GM18505 (cell line): ENCODE measurements around the gene ADARB1.

Source experiments
- ATAC-seq: cut with Tn5 transposase; IDR thresholded peaks from one replicate; pipeline ENCODE4 v1.9.1; 2021; ENCODE audit not compliant: unreplicated experiment
- POLR2A ChIP-seq: IDR thresholded peaks from 4 replicates; pipeline ENCODE4 v1.6.1; 2011; ENCODE audit warnings: borderline replicate concordance; ENCODE audit not compliant: insufficient read depth, insufficient read length; ENCODE audit errors: extremely low read depth

ADARB1 gene

GRCh38 chr21:45032977-45033710 lies 41.2 kb upstream of the ADARB1 start:
- no peak for ATAC-seq
- TF ChIP-seq POLR2A = no peak

- no peak for TF ChIP-seq POLR2A
- ATAC-seq = no peak
Observed at GRCh38 chr21:45033791-45034555, 40.4 kb upstream of the ADARB1 start.

GRCh38 chr21:45034556-45035476 lies 39.6 kb upstream of the ADARB1 start:
- no peak for ATAC-seq

GRCh38 chr21:45035477-45035848 lies 38.9 kb upstream of the ADARB1 start:
- TF ChIP-seq POLR2A = no peak
- ATAC-seq = no peak

More at GRCh38 chr21:45034556-45035476, 39.6 kb upstream of the ADARB1 start:
- TF ChIP-seq POLR2A = no peak

GRCh38 chr21:45036630-45037029 lies 37.8 kb upstream of the ADARB1 start:
- TF ChIP-seq POLR2A = no peak
- no peak for ATAC-seq

GRCh38 chr21:45037986-45038385 lies 36.4 kb upstream of the ADARB1 start:
- no peak for ATAC-seq
- no peak for TF ChIP-seq POLR2A

- ATAC-seq = no peak
Observed at GRCh38 chr21:45039317-45040156, 34.8 kb upstream of the ADARB1 start.

GRCh38 chr21:45040157-45040711 lies 34.1 kb upstream of the ADARB1 start:
- ATAC-seq = no peak
- no peak for TF ChIP-seq POLR2A

More at GRCh38 chr21:45039317-45040156, 34.8 kb upstream of the ADARB1 start:
- TF ChIP-seq POLR2A = no peak

- ATAC-seq = no peak
- TF ChIP-seq POLR2A = no peak
Observed at GRCh38 chr21:45040739-45041138, 33.6 kb upstream of the ADARB1 start.

- TF ChIP-seq POLR2A = no peak
- no peak for ATAC-seq
Observed at GRCh38 chr21:45041351-45041805, 33.0 kb upstream of the ADARB1 start.

GRCh38 chr21:45041984-45042663 lies 32.3 kb upstream of the ADARB1 start:
- no peak for ATAC-seq

More at GRCh38 chr21:45041984-45042663, 32.3 kb upstream of the ADARB1 start:
- no peak for TF ChIP-seq POLR2A
